HG03457 (cell line): ENCODE data around the gene COL5A1.
A peak's percentile ranks its signal among the peaks of the same experiment; 100 is the strongest.
"Not testable (repeated sequence)": the region's sequence is repeated elsewhere in the genome, so short reads cannot be mapped to it uniquely, and the experiment has no call there.

Experiments used
- ATAC-seq: cut with Tn5 transposase; IDR thresholded peaks from one replicate; pipeline ENCODE4 v1.9.1; 2021; ENCODE audit warnings: moderate number of reproducible peaks; ENCODE audit not compliant: unreplicated experiment

COL5A1 gene

GRCh38 chr9:134847752-134848432, 206.3 kb downstream of the COL5A1 start:
- no peak for ATAC-seq

GRCh38 chr9:134848504-134848903, 206.9 kb downstream of the COL5A1 start:
- no peak for ATAC-seq

DNA sequence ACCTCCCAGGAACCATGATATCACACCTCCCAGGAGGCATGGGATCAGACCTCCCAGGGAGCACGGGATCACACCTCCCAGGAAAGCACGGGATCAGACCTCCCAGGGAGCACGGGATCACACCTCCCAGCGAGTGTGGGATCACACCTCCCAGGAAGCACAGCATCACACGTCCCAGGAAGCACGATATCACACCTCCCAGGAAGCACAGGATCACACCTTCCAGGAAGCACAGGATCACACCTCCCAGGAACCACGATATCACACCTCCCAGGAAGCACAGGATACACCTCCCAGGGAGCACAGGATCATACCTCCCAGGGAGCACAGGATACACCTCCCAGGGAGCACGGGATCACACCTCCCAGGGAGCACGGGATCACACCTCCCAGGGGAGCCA, 209.0 kb downstream of the COL5A1 start:
- ATAC-seq: no peak

DNA sequence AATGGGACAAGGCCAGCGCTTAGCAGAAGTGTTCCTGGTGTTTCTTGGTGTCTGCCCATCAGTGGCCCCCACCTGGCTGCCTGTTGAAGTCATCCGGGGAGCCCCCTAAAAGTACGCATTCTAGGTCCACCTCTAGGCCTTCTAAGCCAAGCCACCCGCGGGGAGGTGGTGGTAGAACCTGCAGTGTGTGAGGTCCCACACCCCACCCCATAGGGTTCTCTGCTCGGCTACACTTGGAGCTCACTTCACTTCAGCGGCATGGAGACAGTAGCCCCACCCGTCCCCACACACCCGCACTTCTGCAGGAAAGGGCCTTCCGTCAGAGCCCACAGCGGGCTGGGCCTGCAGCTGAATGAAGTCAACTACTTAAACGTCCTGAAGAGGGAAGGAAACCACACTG, 209.4 kb downstream of the COL5A1 start:
- no peak for ATAC-seq

GRCh38 chr9:134852906-134853654, 211.5 kb downstream of the COL5A1 start:
- no peak for ATAC-seq

GRCh38 chr9:134853893-134854292, 212.3 kb downstream of the COL5A1 start:
- no peak for ATAC-seq

- no peak for ATAC-seq
Measured at GRCh38 chr9:134854541-134854981, 213.0 kb downstream of the COL5A1 start.

GRCh38 chr9:134855231-134855899, 213.8 kb downstream of the COL5A1 start:
- ATAC-seq: no peak

- no peak for ATAC-seq
Measured at GRCh38 chr9:134855900-134856377, 214.3 kb downstream of the COL5A1 start.

DNA sequence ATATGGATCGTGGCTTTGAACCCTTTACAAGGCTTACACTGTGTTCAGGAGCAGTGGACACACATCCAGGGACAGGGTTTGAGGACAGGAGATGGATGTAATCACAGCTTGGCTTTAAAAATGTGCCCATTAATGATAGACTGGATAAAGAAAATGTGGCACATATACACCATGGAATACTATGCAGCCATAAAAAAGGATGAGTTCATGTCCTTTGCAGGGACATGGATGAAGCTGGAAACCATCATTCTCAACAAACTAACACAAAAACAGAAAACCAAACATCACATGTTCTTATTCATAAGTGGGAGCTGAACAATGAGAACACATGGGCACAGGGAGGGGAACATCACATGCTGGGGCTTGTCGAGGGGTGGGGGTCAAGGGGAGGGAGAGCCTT, 215.8 kb downstream of the COL5A1 start:
- ATAC-seq: not testable (repeated sequence)

DNA sequence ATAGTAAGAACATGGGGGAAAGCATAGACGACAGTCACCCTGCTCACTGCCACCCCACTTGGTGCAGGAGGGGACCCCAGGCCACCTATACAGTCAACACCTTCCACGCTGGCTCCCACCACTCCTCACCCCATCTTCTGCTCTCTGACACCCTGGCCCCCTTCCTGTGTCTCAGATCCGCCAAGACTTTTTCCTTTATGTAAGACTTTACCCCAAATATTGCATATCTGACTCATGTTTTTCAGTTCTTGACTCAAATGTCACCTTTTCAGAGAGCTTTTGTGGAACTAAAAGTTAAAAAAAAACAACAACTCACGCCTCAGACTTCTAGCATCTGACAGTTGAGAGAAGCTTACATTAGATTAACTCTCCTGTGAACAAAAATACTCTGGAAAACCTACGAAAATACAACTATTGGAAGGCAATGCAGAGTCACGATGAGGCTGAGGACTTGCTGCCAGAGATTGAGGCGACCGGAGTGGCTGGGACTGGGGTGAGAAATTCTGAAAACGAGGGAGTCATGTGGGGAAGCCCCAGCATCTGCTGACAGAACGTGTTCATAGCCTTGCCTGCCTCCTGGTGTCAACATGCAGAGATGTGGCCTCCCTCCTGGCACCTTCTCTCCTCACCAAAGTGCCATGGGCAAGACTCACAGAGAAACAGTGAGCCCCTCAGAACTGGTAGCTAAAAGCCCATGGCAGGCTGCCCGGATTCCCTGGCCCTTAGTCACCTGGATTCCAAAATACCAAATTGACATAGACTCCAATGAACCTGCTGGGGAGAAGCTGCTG, 216.6 kb downstream of the COL5A1 start:
- peak; percentile 62 for ATAC-seq

DNA sequence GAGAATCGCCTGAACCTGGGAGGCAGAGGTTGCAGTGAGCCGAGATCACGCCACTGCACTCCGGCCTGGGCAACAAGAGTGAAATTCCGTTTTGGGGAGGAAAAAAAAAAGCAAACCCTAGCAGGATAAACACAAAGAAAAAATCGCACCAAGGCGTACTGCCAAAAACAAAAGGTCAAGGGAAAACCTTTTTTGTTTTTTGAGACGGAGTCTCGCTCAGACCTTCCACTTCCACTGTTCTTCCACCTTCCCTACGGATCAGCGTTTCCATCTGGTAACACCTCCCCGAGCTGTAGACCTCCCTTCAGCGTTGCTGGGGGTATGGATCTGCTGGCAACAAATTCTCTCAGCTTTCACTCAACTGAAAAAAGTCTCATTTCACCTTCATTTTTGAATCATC, 218.9 kb downstream of the COL5A1 start:
- no peak for ATAC-seq

- no peak for ATAC-seq
Measured at GRCh38 chr9:134861595-134862334, 220.2 kb downstream of the COL5A1 start.

DNA sequence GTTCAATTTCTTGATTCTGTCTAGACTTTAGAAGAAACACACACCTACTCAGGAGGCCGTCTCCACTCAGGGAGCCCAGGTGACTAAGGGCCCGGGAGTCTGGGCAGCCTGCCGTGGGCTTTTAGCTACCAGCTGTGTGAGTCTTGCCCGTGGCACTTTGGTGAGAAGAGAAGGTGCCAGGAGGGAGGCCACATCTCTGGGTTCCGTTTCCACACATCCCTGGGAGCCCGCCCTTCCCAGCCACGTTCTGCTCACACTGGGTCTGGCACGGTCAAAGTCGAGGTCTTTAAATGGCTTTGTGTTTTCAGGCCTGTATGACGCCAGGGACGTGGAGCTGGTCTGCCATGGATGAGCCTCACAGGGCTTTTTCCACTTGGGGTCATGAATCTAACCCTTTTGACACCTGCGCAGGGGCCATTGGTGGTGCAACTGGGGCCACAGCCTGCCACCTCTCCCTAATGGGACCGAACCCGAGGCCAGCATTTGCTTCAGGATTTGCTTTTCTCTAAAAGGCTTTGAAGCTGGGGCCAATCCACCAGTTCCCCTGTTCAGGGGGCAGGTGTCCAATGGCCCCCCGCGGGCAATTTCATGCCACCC, 221.8 kb downstream of the COL5A1 start:
- no peak for ATAC-seq

DNA sequence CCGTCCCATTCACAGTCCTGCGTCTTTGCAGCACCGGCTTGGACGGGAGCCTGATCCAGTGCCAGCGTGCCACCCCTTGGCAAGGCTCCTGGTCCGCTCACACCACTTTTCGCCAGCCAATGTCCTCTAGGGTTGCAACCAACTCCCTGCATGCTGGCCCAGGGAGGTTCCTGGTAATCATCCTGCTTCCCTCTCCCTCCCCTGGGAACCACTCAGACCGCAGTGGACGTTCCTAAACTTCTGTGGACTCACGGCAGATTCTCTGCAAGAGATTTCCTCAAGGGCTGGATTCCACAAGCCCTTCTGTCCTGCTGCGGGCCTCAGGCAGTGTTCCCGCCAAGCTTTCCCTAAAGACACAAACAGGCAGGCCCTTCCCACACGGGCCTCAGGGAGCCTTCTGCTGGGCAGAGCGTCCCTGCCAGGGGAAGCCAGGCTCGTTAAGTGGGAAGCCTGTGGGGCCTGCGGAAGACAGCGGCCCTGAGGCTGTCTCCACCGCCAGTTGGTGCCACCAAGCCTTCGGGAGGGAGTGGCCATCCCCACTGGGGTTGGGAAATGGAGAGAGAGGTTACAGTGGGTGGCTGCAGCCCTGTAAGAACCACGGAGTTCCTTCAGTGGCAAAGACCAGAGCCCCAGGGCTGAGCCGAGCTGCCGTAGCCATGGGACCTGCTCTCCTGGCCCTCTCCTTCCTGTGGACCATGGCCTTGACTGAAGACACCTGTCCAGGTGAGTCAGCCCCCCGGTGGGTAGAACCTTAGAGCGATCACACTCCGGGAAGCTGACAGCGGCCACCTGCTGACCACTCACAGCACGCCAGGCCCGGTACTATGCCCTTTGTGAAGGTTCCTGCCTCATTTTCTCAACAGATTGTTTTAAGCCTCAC, 222.6 kb downstream of the COL5A1 start:
- no peak for ATAC-seq

DNA sequence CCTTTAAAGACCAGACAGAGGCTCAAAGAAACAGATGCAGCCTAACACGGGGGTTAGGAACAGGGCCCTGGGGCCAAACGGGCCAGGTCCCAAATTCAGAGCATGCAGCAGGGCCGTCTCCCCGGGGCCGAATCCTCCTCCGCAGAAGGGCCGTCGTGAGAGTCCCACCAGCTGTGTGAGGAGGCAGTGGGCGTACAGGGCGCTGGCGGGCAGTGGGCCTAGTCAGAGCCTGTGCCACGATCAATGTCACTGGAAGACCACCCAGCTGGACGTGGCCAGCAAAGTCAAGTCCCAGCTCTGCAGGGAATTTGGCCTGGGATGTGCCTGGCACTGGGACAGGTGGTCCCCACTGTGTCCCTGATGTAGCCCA, 223.2 kb downstream of the COL5A1 start:
- no peak for ATAC-seq

GRCh38 chr9:134867917-134868750, 226.5 kb downstream of the COL5A1 start:
- ATAC-seq: no peak
